ENCODE measurements around the gene COPS9. TPM values are rescaled to one million over a fixed set of nuclear protein-coding genes. Genes with fewer than 3 reads are reported as not detected.

COPS9 gene
- total and polyA plus RNA-seq, 2 experiments from 2014 or later: 91.7 to 629 TPM

DNA sequence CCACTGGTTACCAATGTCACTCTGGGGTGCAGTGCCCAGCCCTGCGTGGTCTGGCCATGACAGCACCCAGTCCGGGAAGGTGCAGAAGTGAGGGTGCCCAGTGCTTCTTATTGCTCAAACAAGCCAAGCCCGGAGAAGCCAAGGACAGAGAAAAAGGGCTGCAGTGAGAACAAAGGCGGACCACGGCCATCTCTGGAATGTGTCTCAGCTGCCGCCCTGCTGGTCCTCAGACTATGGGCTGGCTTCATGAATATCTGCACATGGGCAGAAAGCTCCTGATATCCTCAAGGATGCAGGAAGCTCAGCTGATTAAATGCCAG, 28.7 kb downstream of the COPS9 start (continued):
- no peak for TF ChIP-seq REST (IDR thresholded peaks at IDR 0.05; ENCODE audit: unreplicated experiment)

DNA sequence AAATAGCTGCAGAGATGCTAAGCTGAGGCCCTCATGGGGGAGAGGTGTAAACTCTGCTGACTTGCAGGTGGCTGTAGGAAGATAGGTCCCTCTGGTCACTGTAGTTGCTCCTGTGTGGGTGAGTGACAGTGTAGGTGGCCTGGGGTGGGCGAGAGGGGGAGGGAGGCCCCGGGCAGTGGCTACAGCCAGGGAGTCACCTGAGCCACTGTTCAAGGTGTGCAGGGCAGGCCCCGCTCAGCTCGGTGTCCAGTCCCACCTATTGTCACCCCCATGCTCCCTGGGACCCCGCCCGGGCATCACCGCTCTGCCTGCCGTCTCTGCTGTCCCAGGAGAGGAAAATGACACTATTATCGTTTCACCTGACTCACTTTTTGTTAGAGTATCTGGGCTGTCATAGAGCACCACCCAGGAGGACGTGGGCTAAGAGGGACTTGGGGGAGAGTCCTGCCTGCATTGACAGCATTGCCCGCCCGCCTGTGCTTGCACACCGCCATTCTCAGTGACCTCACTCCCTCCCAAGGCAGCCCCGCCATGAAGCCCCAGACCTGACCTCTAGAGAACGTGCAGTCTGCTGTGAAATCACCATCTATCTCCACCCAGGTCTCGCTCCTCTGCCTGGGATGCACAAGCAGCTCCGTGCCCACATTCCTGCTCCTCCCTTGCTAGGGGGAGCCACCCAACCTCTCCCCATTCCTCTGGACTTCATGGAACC, 29.2 kb downstream of the COPS9 start:
- H2AFZ ChIP-seq: no peak overlapping the region
- no peak for TF ChIP-seq JUNB (IDR thresholded peaks at IDR 0.05; ENCODE audit: unreplicated experiment)
- no peak for TF ChIP-seq CREB1 (CRISPR knock-in tag; IDR thresholded peaks at IDR 0.05; ENCODE audit: low read depth)
- no peak for TF ChIP-seq ZNF462 (CRISPR knock-in tag; IDR thresholded peaks at IDR 0.05)
- no peak for TF ChIP-seq STAT1 (IDR thresholded peaks at IDR 0.05; ENCODE audit: unreplicated experiment)
- no peak for TF ChIP-seq REST (IDR thresholded peaks at IDR 0.05; ENCODE audit: unreplicated experiment)
- TF ChIP-seq POLR2AphosphoS5 (IDR thresholded peaks at IDR 0.05; ENCODE audit: low read depth): no peak
- no peak for TF ChIP-seq ZNF331 (CRISPR knock-in tag; IDR thresholded peaks at IDR 0.05; ENCODE audit: low read depth)
- TF ChIP-seq, protein P1, sequence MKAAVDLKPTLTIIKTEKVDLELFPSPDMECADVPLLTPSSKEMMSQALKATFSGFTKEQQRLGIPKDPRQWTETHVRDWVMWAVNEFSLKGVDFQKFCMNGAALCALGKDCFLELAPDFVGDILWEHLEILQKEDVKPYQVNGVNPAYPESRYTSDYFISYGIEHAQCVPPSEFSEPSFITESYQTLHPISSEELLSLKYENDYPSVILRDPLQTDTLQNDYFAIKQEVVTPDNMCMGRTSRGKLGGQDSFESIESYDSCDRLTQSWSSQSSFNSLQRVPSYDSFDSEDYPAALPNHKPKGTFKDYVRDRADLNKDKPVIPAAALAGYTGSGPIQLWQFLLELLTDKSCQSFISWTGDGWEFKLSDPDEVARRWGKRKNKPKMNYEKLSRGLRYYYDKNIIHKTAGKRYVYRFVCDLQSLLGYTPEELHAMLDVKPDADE (IDR thresholded peaks at IDR 0.05): no peak
- TF ChIP-seq EZH2 (IDR thresholded peaks at IDR 0.05; ENCODE audit: low read depth, unreplicated experiment): no peak
- TF ChIP-seq EZH2phosphoT487 (IDR thresholded peaks at IDR 0.05; ENCODE audit: unreplicated experiment): no peak

More for the DNA sequence above, 29.2 kb downstream of the COPS9 start:
- Mint-ChIP-seq H3K27me3 (ENCODE audit: insufficient read depth, low read depth, poor library complexity) (peaks cover 8% of the 10 kb centered on the region), H3K36me3 (ENCODE audit: low read depth) (no peaks in the 10 kb centered on the region; the same call in 2 of the 3 replicates), H3K4me3 (no peak overlapping the region), H3K4me1 (no peaks in the 10 kb centered on the region), H3K27ac (no peak overlapping the region), H3K9me3 (peaks cover 3% of the 10 kb centered on the region)
- Histone ChIP-seq H3K4me2 (no peak overlapping the region), H3K27ac (ENCODE audit: low read depth) (no peak overlapping the region), H3K36me3 (ENCODE audit: insufficient read depth) (no peaks in the 10 kb centered on the region), H3F3A (replicated peaks; ENCODE audit: low read depth) (no peaks in the 10 kb centered on the region), H3K9me2 (ENCODE audit: insufficient read depth) (peaks cover 8% of the 10 kb centered on the region; the same call in 1 of the 2 replicates), H3K4me1 (ENCODE audit: insufficient read depth) (no peaks in the 10 kb centered on the region), H4K20me1 (replicated peaks; ENCODE audit: insufficient read depth) (no peaks in the 10 kb centered on the region; the same call in 1 of the 2 replicates), H3K79me2 (replicated peaks; ENCODE audit: insufficient read depth) (no peaks in the 10 kb centered on the region), H3K27me3 (ENCODE audit: insufficient read depth) (no peaks in the 10 kb centered on the region), H3K4me3 (no peak overlapping the region)
- DNase-seq (ENCODE audit: low spot score): no peak
- no peak for ATAC-seq

Data from GM23338 (cell line).